Measurements from ENCODE around the gene RBM20. TPM values are rescaled to one million over a fixed set of nuclear protein-coding genes. Genes with fewer than 3 reads are reported as not detected.
A peak's percentile ranks its signal among the peaks of the same experiment; 100 is the strongest.

Gene RBM20
- polyA plus RNA-seq, 4 donors = under 0.01 to 0.52 (median 0.36) TPM; not detected in 1

GRCh38 chr10:110790913-110791506 lies 146.9 kb downstream of the RBM20 start:
- Histone ChIP-seq H3K27ac (ENCODE audit: low read depth in 1 of 3, low read length in 2 of 3) (no peak overlapping the region), H3K4me1 (ENCODE audit: control insufficient read depth in 3 of 3, insufficient read depth in 2 of 3, low read depth in 1 of 3, low read length in 2 of 3) (peaks cover 0 to 22% (median 2%) of the 10 kb centered on the region in 3 donors), H3K27me3 (ENCODE audit: control insufficient read depth in 3 of 3, insufficient read depth in 3 of 3, low read length in 3 of 3) (no peaks in the 10 kb centered on the region), H3K36me3 (ENCODE audit: control insufficient read depth in 3 of 3, insufficient read depth in 2 of 3, low read depth in 1 of 3, low read length in 3 of 3) (no peaks in the 10 kb centered on the region), H3K9me3 (ENCODE audit: control insufficient read depth in 2 of 2, insufficient read depth in 1 of 2, low read depth in 1 of 2, low read length in 1 of 2) (no peaks in the 10 kb centered on the region), H3K4me3 (ENCODE audit: low read depth in 1 of 3, low read length in 3 of 3) (no peak overlapping the region)
- no peak for DNase-seq
- 71 to 79% (median 72%) methylated on average over 8 of the region's 8 CpGs for WGBS, 3 donors
- no peak for FAIRE-seq

- peaks cover 0 to 22% (median 2%) of the 10 kb centered on the region in 3 donors for H3K4me1 ChIP-seq (ENCODE audit: control insufficient read depth in 3 of 3, insufficient read depth in 2 of 3, low read depth in 1 of 3, low read length in 2 of 3)
- FAIRE-seq (no peak), DNase-seq (no peak)
- H3K27ac ChIP-seq (ENCODE audit: low read depth in 1 of 3, low read length in 2 of 3) = no peak overlapping the region
- H3K27me3 ChIP-seq (ENCODE audit: control insufficient read depth in 3 of 3, insufficient read depth in 3 of 3, low read length in 3 of 3) = no peaks in the 10 kb centered on the region
- 58 to 72% (median 70%) methylated on average over 4 of the region's 4 CpGs for WGBS, 3 donors
- H3K9me3 ChIP-seq (ENCODE audit: control insufficient read depth in 2 of 2, insufficient read depth in 1 of 2, low read depth in 1 of 2, low read length in 1 of 2) = no peaks in the 10 kb centered on the region
- no peaks in the 10 kb centered on the region for H3K36me3 ChIP-seq (ENCODE audit: control insufficient read depth in 3 of 3, insufficient read depth in 2 of 3, low read depth in 1 of 3, low read length in 3 of 3)
- H3K4me3 ChIP-seq (ENCODE audit: low read depth in 1 of 3, low read length in 3 of 3) = no peak overlapping the region
Measured at GRCh38 chr10:110791541-110792073, 147.5 kb downstream of the RBM20 start.

GRCh38 chr10:110792476-110793125 lies 148.5 kb downstream of the RBM20 start:
- Histone ChIP-seq H3K27ac (ENCODE audit: low read depth in 1 of 3, low read length in 2 of 3) (no peak overlapping the region), H3K9me3 (ENCODE audit: control insufficient read depth in 2 of 2, insufficient read depth in 1 of 2, low read depth in 1 of 2, low read length in 1 of 2) (no peaks in the 10 kb centered on the region), H3K4me1 (ENCODE audit: control insufficient read depth in 3 of 3, insufficient read depth in 2 of 3, low read depth in 1 of 3, low read length in 2 of 3) (peaks cover 0 to 22% (median 2%) of the 10 kb centered on the region in 3 donors), H3K4me3 (ENCODE audit: low read depth in 1 of 3, low read length in 3 of 3) (no peak overlapping the region), H3K27me3 (ENCODE audit: control insufficient read depth in 3 of 3, insufficient read depth in 3 of 3, low read length in 3 of 3) (no peaks in the 10 kb centered on the region), H3K36me3 (ENCODE audit: control insufficient read depth in 3 of 3, insufficient read depth in 2 of 3, low read depth in 1 of 3, low read length in 3 of 3) (no peaks in the 10 kb centered on the region)
- 52 to 62% (median 61%) methylated on average over 3 of the region's 3 CpGs for WGBS, 3 donors
- DNase-seq (no peak), FAIRE-seq (no peak)

- H3K36me3 ChIP-seq (ENCODE audit: control insufficient read depth in 3 of 3, insufficient read depth in 2 of 3, low read depth in 1 of 3, low read length in 3 of 3) = no peaks in the 10 kb centered on the region
- no peaks in the 10 kb centered on the region for H3K27me3 ChIP-seq (ENCODE audit: control insufficient read depth in 3 of 3, insufficient read depth in 3 of 3, low read length in 3 of 3)
- DNase-seq = no peak
- 51 to 61% (median 60%) methylated on average over 9 of the region's 9 CpGs for whole genome bisulfite sequencing, 3 donors
- FAIRE-seq = no peak
- no peak overlapping the region for H3K27ac ChIP-seq (ENCODE audit: low read depth in 1 of 3, low read length in 2 of 3)
- H3K4me3 ChIP-seq (ENCODE audit: low read depth in 1 of 3, low read length in 3 of 3) = no peak overlapping the region
- H3K4me1 ChIP-seq (ENCODE audit: control insufficient read depth in 3 of 3, insufficient read depth in 2 of 3, low read depth in 1 of 3, low read length in 2 of 3) = peaks cover 0 to 17% (median 2%) of the 10 kb centered on the region in 3 donors
- no peaks in the 10 kb centered on the region for H3K9me3 ChIP-seq (ENCODE audit: control insufficient read depth in 2 of 2, insufficient read depth in 1 of 2, low read depth in 1 of 2, low read length in 1 of 2)
Measured at GRCh38 chr10:110793128-110793812, 149.1 kb downstream of the RBM20 start.

- Histone ChIP-seq H3K27me3 (ENCODE audit: control insufficient read depth in 3 of 3, insufficient read depth in 3 of 3, low read length in 3 of 3) (no peaks in the 10 kb centered on the region), H3K36me3 (ENCODE audit: control insufficient read depth in 3 of 3, insufficient read depth in 2 of 3, low read depth in 1 of 3, low read length in 3 of 3) (peaks cover 0 to 2% (median 0%) of the 10 kb centered on the region in 3 donors), H3K4me1 (ENCODE audit: control insufficient read depth in 3 of 3, insufficient read depth in 2 of 3, low read depth in 1 of 3, low read length in 2 of 3) (peaks cover 0 to 15% (median 2%) of the 10 kb centered on the region in 3 donors), H3K9me3 (ENCODE audit: control insufficient read depth in 2 of 2, insufficient read depth in 1 of 2, low read depth in 1 of 2, low read length in 1 of 2) (no peaks in the 10 kb centered on the region), H3K4me3 (ENCODE audit: low read depth in 1 of 3, low read length in 3 of 3) (no peak overlapping the region), H3K27ac (ENCODE audit: low read depth in 1 of 3, low read length in 2 of 3) (no peak overlapping the region)
- FAIRE-seq = no peak
- 91 to 93% (median 92%) methylated on average over 6 of the region's 6 CpGs for WGBS, 3 donors
- DNase-seq = no peak
Measured at GRCh38 chr10:110793886-110794285, 149.8 kb downstream of the RBM20 start.

GRCh38 chr10:110794808-110795207 lies 150.7 kb downstream of the RBM20 start:
- Histone ChIP-seq H3K36me3 (ENCODE audit: control insufficient read depth in 3 of 3, insufficient read depth in 2 of 3, low read depth in 1 of 3, low read length in 3 of 3) (peaks cover 0 to 2% (median 0%) of the 10 kb centered on the region in 3 donors), H3K27me3 (ENCODE audit: control insufficient read depth in 3 of 3, insufficient read depth in 3 of 3, low read length in 3 of 3) (no peaks in the 10 kb centered on the region), H3K4me1 (ENCODE audit: control insufficient read depth in 3 of 3, insufficient read depth in 2 of 3, low read depth in 1 of 3, low read length in 2 of 3) (peaks cover 0 to 11% (median 2%) of the 10 kb centered on the region in 3 donors), H3K4me3 (ENCODE audit: low read depth in 1 of 3, low read length in 3 of 3) (no peak overlapping the region), H3K27ac (ENCODE audit: low read depth in 1 of 3, low read length in 2 of 3) (no peak overlapping the region), H3K9me3 (ENCODE audit: control insufficient read depth in 2 of 2, insufficient read depth in 1 of 2, low read depth in 1 of 2, low read length in 1 of 2) (no peaks in the 10 kb centered on the region)
- no peak for FAIRE-seq
- 76 to 88% (median 78%) methylated on average over 4 of the region's 4 CpGs for WGBS, 3 donors
- peak in 1 of 2 donors; percentile 21 for DNase-seq

- peaks cover under 1 to 4% (median 2%) of the 10 kb centered on the region in 3 donors for H3K4me1 ChIP-seq (ENCODE audit: control insufficient read depth in 3 of 3, insufficient read depth in 2 of 3, low read depth in 1 of 3, low read length in 2 of 3)
- no peaks in the 10 kb centered on the region for H3K27me3 ChIP-seq (ENCODE audit: control insufficient read depth in 3 of 3, insufficient read depth in 3 of 3, low read length in 3 of 3)
- no peak for FAIRE-seq
- WGBS, 3 donors = 52 to 66% (median 59%) methylated on average over 10 of the region's 10 CpGs
- DNase-seq = peak; percentile 74 to 80
- H3K27ac ChIP-seq (ENCODE audit: low read depth in 1 of 3, low read length in 2 of 3) = no peak overlapping the region
- no peak overlapping the region for H3K4me3 ChIP-seq (ENCODE audit: low read depth in 1 of 3, low read length in 3 of 3)
- peaks cover 0 to 2% (median 0%) of the 10 kb centered on the region in 3 donors for H3K36me3 ChIP-seq (ENCODE audit: control insufficient read depth in 3 of 3, insufficient read depth in 2 of 3, low read depth in 1 of 3, low read length in 3 of 3)
- H3K9me3 ChIP-seq (ENCODE audit: control insufficient read depth in 2 of 2, insufficient read depth in 1 of 2, low read depth in 1 of 2, low read length in 1 of 2) = no peaks in the 10 kb centered on the region
Measured at GRCh38 chr10:110797416-110797815, 153.3 kb downstream of the RBM20 start.

GRCh38 chr10:110798340-110798739 lies 154.2 kb downstream of the RBM20 start:
- H3K9me3 ChIP-seq (ENCODE audit: control insufficient read depth in 2 of 2, insufficient read depth in 1 of 2, low read depth in 1 of 2, low read length in 1 of 2) = no peaks in the 10 kb centered on the region
- H3K4me3 ChIP-seq (ENCODE audit: low read depth in 1 of 3, low read length in 3 of 3) = no peak overlapping the region
- FAIRE-seq (no peak), DNase-seq (no peak)
- no peak overlapping the region for H3K27ac ChIP-seq (ENCODE audit: low read depth in 1 of 3, low read length in 2 of 3)
- 97 to 98% (median 98%) methylated on average over 2 of the region's 2 CpGs for WGBS, 3 donors
- H3K27me3 ChIP-seq (ENCODE audit: control insufficient read depth in 3 of 3, insufficient read depth in 3 of 3, low read length in 3 of 3) = no peaks in the 10 kb centered on the region
- H3K36me3 ChIP-seq (ENCODE audit: control insufficient read depth in 3 of 3, insufficient read depth in 2 of 3, low read depth in 1 of 3, low read length in 3 of 3) = peaks cover 0 to 2% (median 0%) of the 10 kb centered on the region in 3 donors
- peaks cover 0 to 11% (median 3%) of the 10 kb centered on the region in 3 donors for H3K4me1 ChIP-seq (ENCODE audit: control insufficient read depth in 3 of 3, insufficient read depth in 2 of 3, low read depth in 1 of 3, low read length in 2 of 3)
